CD4-positive, alpha-beta T cell treated with Interleukin-17A for 4 hours (primary cell): Measurements from ENCODE around the gene TPSG1.
"Not testable (repeated sequence)": the region's sequence is repeated elsewhere in the genome, so short reads cannot be mapped to it uniquely, and the experiment has no call there.

Experiments used
- DNase-seq: peaks from one replicate; pipeline ENCODE4 v3.0.0-alpha.2; 2020; ENCODE audit warnings: mixed read lengths

Gene TPSG1

DNA sequence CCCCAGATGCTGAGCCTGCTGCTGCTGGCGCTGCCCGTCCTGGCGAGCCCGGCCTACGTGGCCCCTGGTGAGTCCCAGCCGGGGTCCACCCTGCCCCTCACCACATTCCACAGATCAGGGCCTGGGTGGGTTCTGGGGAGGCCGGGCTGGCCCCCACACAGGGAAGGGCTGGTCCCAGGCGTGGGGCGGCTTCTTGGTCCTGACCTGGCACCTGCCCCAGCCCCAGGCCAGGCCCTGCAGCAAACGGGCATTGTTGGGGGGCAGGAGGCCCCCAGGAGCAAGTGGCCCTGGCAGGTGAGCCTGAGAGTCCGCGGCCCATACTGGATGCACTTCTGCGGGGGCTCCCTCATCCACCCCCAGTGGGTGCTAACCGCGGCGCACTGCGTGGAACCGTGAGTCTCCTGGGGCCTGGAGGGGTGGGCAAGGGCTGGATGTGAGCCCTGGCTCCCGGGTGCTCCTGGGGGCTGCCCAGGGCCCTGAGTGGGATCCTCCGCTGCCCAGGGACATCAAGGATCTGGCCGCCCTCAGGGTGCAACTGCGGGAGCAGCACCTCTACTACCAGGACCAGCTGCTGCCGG lies 31.3 kb upstream of the TPSG1 start:
- DNase-seq = not testable (repeated sequence)

DNA sequence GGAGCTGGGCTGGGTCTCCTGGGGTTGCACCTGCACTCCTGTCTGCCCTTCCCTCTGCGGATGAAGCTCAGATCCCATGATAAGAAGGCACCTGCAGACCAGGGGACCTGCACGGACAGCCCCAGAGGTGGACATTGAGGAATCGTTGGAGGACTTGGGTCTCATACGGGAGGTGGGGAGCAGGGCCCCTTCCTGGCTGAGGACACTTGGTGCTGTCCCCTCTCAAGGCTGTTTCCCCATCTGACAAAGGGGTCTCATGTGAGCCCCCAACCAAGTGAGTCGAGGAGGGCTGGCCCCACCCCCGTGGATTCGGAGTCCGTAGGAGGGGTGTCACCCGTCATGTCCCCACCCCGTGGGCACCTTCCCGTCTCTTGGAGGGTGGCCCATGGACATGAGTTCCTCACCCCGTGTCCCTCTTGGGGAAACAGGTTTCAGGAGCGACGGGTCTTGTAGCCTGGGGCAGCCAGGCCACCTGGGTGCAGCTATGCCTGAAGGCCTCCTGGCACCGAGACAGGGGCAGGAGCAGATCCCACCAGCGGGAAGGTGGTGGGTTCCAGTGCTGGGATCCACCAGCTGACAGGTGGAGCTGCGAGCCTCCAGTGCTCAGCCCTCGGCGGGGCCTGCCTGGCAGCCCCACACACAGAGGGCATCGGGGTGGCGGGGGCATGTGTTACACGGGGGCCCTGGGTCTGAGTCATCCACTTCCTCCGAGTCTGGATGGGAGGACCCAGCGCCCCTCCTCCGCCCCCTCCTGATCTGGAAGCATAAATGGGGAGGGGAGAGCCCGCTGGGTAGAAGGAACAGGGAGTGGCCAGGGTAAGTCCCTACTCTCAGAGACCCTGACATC lies 30.4 kb upstream of the TPSG1 start, which contains the start of gene TPSD1:
Gene TPSD1, plus strand, starts transcription at position 794 of the 847 bp plus-strand sequence. CDS start 212 bp downstream, outside the sequence.
- not testable (repeated sequence) for DNase-seq

DNA sequence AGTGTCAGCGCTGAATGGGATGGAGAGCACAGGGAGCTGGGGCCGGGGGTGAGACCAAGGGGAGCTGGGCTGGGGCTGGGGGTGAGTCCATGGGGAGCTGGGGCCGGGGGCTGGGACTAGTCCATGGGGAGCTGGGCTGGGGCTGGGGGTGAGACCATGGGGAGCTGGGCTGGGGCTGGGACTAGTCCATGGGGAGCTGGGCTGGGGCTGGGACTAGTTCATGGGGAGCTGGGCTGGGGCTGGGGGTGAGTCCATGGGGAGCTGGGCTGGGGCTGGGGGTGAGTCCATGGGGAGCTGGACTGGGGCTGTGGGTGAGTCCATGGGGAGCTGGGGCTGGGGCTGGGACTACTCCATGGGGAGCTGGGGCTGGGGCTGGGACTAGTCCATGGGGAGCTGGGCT lies 29.8 kb upstream of the TPSG1 start:
- not testable (repeated sequence) for DNase-seq

- not testable (repeated sequence) for DNase-seq
Observed at GRCh38 chr16:1253701-1254364, 28.8 kb upstream of the TPSG1 start.

- not testable (repeated sequence) for DNase-seq
Observed at GRCh38 chr16:1249031-1249755, 24.1 kb upstream of the TPSG1 start.

- DNase-seq = not testable (repeated sequence)
Observed at GRCh38 chr16:1247903-1248537, 23.0 kb upstream of the TPSG1 start.

GRCh38 chr16:1245452-1246020 lies 20.5 kb upstream of the TPSG1 start:
- DNase-seq = no peak

DNA sequence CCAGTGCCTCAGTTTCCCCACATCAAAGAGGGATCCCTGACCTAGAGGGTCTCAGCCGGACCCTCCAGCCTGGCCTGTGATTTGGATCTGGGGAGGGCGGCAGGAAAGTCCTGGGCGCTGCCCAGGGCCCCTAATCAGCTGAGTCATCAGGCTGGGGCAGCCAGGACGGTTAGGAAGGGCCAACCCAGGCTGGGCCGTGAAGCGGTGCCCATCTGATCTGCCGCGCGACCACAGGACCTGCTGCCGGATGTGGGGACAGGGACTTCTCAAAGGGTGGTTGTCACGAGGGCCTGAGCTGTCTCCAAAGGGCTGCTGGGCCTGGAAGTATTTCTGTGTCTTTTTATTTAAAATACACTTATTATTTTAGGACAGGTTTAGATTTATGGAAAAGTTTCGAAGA lies 19.8 kb upstream of the TPSG1 start:
- no peak for DNase-seq

DNA sequence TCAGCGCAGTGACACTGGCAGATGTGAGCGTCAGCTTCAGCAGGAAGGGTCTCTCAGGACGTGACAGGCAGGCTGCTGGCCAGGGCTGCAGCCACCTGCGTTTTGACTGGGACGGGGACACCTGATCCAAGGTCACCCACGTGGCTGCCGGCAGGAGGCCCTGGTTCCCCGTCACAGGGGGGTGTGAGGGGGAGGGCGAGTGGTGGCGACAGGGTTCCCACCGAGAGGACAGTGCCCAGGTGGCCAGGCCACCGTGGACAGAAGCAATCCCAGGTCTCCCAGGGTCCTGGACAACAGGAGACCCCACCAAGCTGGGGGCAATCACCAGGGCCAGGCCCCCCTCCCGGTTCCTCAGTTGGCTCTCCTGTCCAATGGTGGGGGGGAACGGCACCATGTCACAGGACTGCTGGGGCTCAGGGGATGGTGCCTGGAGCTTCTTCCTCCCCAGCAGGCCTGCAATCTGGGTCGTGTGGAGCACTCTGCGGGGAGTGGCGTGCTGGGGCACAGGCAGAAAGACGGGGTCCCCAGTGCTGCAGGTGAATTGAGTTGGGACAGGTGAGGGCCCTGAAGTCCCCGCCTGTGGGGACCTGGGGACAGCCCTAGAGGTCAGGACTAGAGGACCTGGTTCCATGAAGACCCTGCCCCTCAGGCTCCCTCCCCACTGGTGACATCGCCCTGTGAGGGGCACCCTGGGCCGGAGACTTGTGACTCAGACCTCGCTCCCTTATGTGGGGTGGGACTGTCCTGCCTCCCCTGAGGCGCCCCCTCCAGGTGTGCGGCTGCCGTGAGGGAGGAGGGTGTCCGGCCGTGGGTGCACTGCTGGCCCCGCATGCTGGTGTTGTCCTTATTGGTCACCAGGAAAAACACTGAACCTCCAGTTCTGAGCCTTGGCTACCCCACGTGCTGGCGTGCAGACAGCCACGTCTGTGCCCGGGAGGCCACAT lies 19.1 kb upstream of the TPSG1 start:
- not testable (repeated sequence) for DNase-seq

DNA sequence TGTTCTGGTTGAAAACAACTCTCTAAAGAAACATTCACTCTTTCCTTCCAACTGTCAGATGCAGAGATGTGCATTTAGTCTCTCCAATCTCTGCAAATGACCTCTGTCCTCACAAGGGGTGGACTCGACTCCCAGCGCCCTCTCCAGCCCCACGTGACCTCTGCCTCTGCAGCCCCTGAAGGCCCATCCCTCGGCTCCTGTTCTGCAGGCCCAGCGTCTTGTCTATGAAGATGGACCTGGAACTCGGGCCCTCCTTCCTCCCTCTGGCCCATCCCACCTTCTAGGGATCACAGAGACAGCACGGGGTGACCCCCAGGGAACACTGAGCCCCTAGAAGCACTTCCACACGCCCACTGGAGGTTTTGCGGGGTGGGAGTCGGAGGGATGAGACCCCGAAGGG lies 18.3 kb upstream of the TPSG1 start:
- not testable (repeated sequence) for DNase-seq

DNA sequence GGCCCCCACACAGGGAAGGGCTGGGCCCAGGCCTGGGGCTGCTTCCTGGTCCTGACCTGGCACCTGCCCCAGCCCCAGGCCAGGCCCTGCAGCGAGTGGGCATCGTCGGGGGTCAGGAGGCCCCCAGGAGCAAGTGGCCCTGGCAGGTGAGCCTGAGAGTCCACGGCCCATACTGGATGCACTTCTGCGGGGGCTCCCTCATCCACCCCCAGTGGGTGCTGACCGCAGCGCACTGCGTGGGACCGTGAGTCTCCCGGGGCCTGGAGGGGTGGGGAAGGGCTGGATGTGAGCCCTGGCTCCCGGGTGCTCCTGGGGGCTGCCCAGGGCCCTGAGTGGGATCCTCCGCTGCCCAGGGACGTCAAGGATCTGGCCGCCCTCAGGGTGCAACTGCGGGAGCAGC lies 16.0 kb upstream of the TPSG1 start:
- DNase-seq = not testable (repeated sequence)

DNA sequence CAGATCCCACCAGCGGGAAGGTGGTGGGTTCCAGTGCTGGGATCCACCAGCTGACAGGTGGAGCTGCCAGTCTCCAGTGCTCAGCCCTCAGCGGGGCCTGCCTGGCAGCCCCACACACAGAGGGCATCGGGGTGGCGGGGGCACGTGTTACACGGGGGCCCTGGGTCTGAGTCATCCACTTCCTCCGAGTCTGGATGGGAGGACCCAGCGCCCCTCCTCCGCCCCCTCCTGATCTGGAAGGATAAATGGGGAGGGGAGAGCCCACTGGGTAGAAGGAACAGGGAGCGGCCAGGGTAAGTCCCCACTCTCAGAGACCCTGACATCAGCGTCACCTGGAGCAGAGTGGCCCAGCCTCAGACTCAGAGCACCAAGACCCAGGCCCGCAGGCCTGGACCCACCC lies 15.4 kb upstream of the TPSG1 start, which contains the start of gene TPSAB1:
Gene TPSAB1, plus strand, starts transcription at position 270 of the 400 bp plus-strand sequence. CDS start 234 bp downstream, outside the sequence.
- DNase-seq = not testable (repeated sequence)

DNA sequence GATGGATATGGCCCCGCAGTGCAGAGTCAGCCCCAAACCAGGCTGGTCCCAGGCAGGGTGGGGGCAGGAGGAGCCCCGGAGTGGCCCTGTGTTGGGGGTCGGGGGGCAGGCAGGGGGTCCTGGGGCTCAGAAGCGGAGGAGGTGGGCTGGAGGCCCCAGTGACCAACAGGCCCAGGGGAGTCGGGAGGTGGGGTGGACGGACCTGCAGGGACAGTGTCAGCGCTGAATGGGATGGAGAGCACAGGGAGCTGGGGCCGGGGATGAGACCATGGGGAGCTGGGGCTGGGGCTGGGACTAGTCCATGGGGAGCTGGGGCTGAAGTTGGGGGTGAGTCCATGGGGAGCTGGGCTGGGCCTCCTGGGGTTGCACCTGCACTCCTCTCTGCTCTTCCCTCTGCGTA lies 14.5 kb upstream of the TPSG1 start:
- not testable (repeated sequence) for DNase-seq

DNA sequence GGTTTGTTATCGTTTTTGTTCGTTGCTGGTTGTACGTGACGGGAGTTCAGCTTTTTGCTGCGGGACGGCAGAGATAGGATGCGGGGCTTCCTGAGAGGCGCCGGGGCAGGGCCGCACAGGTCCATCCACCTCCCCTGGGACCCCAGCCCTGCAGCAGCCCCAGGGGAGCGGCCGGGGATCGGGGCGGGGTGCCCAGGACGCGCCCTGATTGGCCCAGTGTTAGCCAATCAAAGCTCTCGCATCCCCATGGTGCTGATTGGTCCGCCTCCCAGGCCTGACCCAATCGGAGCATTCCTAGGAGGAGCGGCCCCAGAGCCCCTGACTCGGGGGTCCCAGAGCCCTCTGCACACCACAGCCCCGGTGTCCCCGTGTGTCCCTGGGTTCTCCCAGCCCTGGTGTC lies 13.8 kb upstream of the TPSG1 start:
- not testable (repeated sequence) for DNase-seq

DNA sequence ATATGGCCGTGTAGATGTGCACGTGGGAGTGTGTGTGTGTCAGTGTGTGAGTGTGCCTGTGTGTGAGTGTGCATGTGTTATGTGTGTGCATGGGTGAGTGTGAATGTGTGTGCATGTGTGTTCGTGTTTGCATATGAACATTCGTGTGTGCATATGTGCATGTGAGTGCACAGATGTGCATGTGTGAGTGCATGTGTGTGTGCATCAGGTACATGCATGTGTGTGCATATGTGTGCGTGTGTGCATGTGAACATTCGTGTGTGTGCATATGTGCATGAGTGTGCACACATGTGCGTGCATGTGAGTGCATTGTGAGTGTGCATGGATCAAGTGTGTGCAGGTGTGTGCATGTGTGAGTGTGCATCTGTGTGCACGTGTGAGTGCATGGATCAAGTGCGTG lies 12.9 kb upstream of the TPSG1 start:
- DNase-seq = no peak

GRCh38 chr16:1236659-1237058 lies 11.6 kb upstream of the TPSG1 start:
- DNase-seq = not testable (repeated sequence)

GRCh38 chr16:1232049-1232748 lies 7.1 kb upstream of the TPSG1 start:
- DNase-seq = not testable (repeated sequence)

DNA sequence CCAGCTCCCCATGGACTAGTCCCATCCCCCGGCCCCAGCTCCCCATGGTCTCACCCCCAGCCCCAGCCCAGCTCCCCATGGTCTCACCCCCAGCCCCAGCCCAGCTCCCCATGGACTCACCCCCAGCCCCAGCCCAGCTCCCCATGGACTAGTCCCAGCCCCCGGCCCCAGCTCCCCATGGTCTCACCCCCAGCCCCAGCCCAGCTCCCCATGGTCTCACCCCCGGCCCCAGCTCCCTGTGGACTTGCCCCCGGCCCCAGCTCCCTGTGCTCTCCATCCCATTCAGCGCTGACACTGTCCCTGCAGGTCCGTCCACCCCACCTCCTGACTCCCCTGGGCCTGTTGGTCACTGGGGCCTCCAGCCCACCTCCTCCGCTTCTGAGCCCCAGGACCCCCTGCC lies 6.2 kb upstream of the TPSG1 start:
- DNase-seq = not testable (repeated sequence)

GRCh38 chr16:1230471-1231212 lies 5.6 kb upstream of the TPSG1 start:
- not testable (repeated sequence) for DNase-seq
